H1 (cell line): ENCODE measurements around the gene CDH2. TPM values are rescaled to one million over a fixed set of nuclear protein-coding genes. Genes with fewer than 3 reads are reported as not detected.

Experiments used
- CHD7 ChIP-seq: fragments of 300-600 bp; sonication (generic); IDR thresholded peaks from 2 replicates; pipeline ENCODE4 v1.7.1; 2012; ENCODE audit warnings: low read length, moderate library complexity, mild to moderate bottlenecking, inconsistent platforms; ENCODE audit not compliant: insufficient replicate concordance
- FOSL1 ChIP-seq: IDR thresholded peaks from 2 replicates; pipeline ENCODE4 v1.6.1; 2011; ENCODE audit warnings: mild to moderate bottlenecking, low read depth, low read length, moderate library complexity; ENCODE audit not compliant: insufficient read depth
- MAX ChIP-seq: IDR thresholded peaks from 2 replicates; pipeline ENCODE4 v1.6.1; 2012; ENCODE audit warnings: inconsistent platforms
- NANOG ChIP-seq: IDR thresholded peaks from 2 replicates; pipeline ENCODE4 v1.6.1; 2011; ENCODE audit warnings: low read length, low read depth, mild to moderate bottlenecking, inconsistent platforms; ENCODE audit not compliant: insufficient read depth, poor library complexity, severe bottlenecking
- TBP ChIP-seq: IDR thresholded peaks from 2 replicates; pipeline ENCODE4 v1.6.1; 2011; ENCODE audit warnings: low read depth, low read length, improper control_type of control experiment
- polyA plus RNA-seq, 7 experiments: library from polyadenylated mRNA; depleted of rRNA in 3 of 7; stranded (reverse) in 5 of 7; unstranded in 2 of 7; fragments of >200 nt in 5 of 7; fragments of 200-250 nt in 2 of 7; gene quantifications; 1 replicate in 5 of 7; 2 replicates in 1 of 7; 4 replicates in 1 of 7; pipeline versions ENCODE4 v1.2.1 to v1.2.3, GENCODE V29; 2011 to 2013; ENCODE audit warnings: missing spikeins in 2 of 7, mixed read lengths in 2 of 7
- total RNA-seq: library from RNA; stranded (reverse); fragmentation: NEBNext Ultra II Directional; extraction: Animal tissue kit (Norgen Biotek cat#: 25700); gene quantifications from 2 replicates; pipeline ENCODE4 v1.2.1, GENCODE V29; 2021

Gene CDH2
- total and polyA plus RNA-seq, 2 of the 8 experiments (the other 6 are each of a cell fraction or from before 2014, with no cell fraction given): 15.0 to 56.5 TPM

- no peak for TF ChIP-seq CHD7
- TF ChIP-seq MAX: no peak
- no peak for TF ChIP-seq FOSL1
- no peak for TF ChIP-seq TBP
- no peak for TF ChIP-seq NANOG
These were observed 227.9 kb downstream of the CDH2 start (continued) for GRCh38 chr18:27948986-27949385.
